Measurements from ENCODE around the gene NDUFS5.

NDUFS5 gene

DNA sequence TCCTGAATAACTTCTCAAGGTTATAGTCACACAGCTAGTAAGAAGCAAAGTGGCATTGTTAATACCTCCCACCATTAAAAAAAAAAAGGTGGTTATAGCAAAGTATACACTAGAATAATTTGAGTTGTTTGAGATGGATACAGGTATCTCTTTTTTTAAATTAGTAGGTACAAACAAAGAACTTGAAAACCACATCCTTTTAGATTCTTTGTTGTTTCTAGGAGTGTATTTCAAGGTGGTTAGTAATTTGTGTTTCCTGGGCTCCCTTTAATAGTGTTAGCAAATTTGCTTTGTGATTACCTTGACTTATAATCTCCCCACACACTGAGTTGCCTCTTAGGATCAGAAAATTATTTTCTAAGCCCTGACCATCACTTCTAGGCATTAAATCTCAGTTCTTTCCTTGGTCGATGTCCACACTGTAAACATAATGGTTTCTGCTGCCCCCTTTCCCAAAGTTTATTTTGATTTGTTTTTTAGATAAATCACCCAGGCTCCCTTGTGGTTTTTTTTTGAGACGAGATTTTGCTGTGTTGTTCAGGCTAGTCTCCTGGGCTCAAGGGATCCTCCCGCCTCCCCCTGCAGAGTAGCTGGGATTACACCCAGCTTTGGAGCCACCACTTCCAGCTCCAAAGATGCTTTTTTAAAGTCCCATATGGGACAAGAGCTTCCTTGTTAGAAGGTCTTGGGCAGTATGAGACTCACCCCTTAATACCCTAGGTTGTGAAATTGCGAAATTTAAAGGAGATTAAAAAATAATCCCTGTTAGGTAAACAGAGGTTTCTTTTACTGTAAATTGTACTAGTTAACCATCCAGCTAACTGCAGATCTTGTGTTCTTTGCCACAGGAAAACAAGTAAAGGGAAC, 28.9 kb upstream of the NDUFS5 start:
- H3K4me2 ChIP-seq (ENCODE audit: low read depth, low read length) = peak overlapping the region; percentile 10; the same call in 1 of the 2 replicates
- peaks cover 78% of the 10 kb centered on the region for H3K79me2 ChIP-seq (ENCODE audit: low read length)
- no peak overlapping the region for H3K4me3 ChIP-seq (ENCODE audit: low read length)
- H3K27ac ChIP-seq (ENCODE audit: low read length) = peak overlapping the region; percentile 13; the same call in 1 of the 2 replicates
- H3F3A ChIP-seq (ENCODE audit: insufficient read depth, low read length) = peaks cover 2% of the 10 kb centered on the region; the same call in 1 of the 2 replicates
- peaks cover 12% of the 10 kb centered on the region; the same call in 1 of the 2 replicates for H3K36me3 ChIP-seq (replicated peaks; ENCODE audit: insufficient read depth, low read length)
- H3K27me3 ChIP-seq (replicated peaks; ENCODE audit: insufficient read depth, low read length) = no peaks in the 10 kb centered on the region
- no peak overlapping the region for H2AFZ ChIP-seq (ENCODE audit: low read length)
- peaks cover 19% of the 10 kb centered on the region for H3K4me1 ChIP-seq (ENCODE audit: low read length)
- H4K20me1 ChIP-seq (ENCODE audit: insufficient read depth, low read length) = no peaks in the 10 kb centered on the region
- peak; percentile 16 for DNase-seq
- H3K9me2 ChIP-seq (replicated peaks; ENCODE audit: insufficient read depth, low read length) = no peaks in the 10 kb centered on the region
- H3K9me3 ChIP-seq (replicated peaks; ENCODE audit: insufficient read depth, low read length) = no peaks in the 10 kb centered on the region
- TF ChIP-seq EZH2phosphoT487 (IDR thresholded peaks at IDR 0.05; ENCODE audit: low read length) = no peak
- H3K9ac ChIP-seq (ENCODE audit: low read length) = no peak overlapping the region

DNA sequence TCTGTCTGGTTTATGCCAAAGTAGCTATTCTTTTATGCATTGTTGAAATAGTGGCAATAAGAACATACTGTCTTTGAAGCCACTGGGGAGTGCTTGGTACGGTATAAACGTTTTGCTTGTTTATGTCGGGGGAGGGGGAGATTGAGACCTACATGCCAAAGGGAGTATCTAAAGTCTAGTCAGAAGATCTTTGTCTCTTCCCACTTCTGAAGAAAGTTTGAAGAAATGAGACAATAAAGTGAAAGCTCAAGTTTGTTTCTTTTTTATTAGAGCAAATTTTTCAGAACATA, 28.3 kb upstream of the NDUFS5 start:
- H3K27me3 ChIP-seq (replicated peaks; ENCODE audit: insufficient read depth, low read length) = no peaks in the 10 kb centered on the region
- no peak overlapping the region for H3K4me2 ChIP-seq (ENCODE audit: low read depth, low read length)
- no peaks in the 10 kb centered on the region for H3K9me2 ChIP-seq (replicated peaks; ENCODE audit: insufficient read depth, low read length)
- H3F3A ChIP-seq (ENCODE audit: insufficient read depth, low read length) = no peaks in the 10 kb centered on the region; the same call in 1 of the 2 replicates
- H4K20me1 ChIP-seq (ENCODE audit: insufficient read depth, low read length) = no peaks in the 10 kb centered on the region
- H3K9me3 ChIP-seq (replicated peaks; ENCODE audit: insufficient read depth, low read length) = no peaks in the 10 kb centered on the region
- no peak overlapping the region for H3K4me3 ChIP-seq (ENCODE audit: low read length)
- DNase-seq = no peak
- peaks cover 12% of the 10 kb centered on the region; the same call in 1 of the 2 replicates for H3K36me3 ChIP-seq (replicated peaks; ENCODE audit: insufficient read depth, low read length)
- H3K27ac ChIP-seq (ENCODE audit: low read length) = no peak overlapping the region
- TF ChIP-seq, protein P1, sequence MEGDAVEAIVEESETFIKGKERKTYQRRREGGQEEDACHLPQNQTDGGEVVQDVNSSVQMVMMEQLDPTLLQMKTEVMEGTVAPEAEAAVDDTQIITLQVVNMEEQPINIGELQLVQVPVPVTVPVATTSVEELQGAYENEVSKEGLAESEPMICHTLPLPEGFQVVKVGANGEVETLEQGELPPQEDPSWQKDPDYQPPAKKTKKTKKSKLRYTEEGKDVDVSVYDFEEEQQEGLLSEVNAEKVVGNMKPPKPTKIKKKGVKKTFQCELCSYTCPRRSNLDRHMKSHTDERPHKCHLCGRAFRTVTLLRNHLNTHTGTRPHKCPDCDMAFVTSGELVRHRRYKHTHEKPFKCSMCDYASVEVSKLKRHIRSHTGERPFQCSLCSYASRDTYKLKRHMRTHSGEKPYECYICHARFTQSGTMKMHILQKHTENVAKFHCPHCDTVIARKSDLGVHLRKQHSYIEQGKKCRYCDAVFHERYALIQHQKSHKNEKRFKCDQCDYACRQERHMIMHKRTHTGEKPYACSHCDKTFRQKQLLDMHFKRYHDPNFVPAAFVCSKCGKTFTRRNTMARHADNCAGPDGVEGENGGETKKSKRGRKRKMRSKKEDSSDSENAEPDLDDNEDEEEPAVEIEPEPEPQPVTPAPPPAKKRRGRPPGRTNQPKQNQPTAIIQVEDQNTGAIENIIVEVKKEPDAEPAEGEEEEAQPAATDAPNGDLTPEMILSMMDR (IDR thresholded peaks at IDR 0.05; ENCODE audit: low read length) = no peak
- TF ChIP-seq EZH2 (optimal IDR thresholded peaks at IDR 0.05; ENCODE audit: low read depth, low read length) (no peak), EZH2phosphoT487 (IDR thresholded peaks at IDR 0.05; ENCODE audit: low read length) (no peak)
- peaks cover 14% of the 10 kb centered on the region for H3K4me1 ChIP-seq (ENCODE audit: low read length)
- no peak overlapping the region for H3K9ac ChIP-seq (ENCODE audit: low read length)
- H2AFZ ChIP-seq (ENCODE audit: low read length) = no peak overlapping the region
- peaks cover 72% of the 10 kb centered on the region for H3K79me2 ChIP-seq (ENCODE audit: low read length)

DNA sequence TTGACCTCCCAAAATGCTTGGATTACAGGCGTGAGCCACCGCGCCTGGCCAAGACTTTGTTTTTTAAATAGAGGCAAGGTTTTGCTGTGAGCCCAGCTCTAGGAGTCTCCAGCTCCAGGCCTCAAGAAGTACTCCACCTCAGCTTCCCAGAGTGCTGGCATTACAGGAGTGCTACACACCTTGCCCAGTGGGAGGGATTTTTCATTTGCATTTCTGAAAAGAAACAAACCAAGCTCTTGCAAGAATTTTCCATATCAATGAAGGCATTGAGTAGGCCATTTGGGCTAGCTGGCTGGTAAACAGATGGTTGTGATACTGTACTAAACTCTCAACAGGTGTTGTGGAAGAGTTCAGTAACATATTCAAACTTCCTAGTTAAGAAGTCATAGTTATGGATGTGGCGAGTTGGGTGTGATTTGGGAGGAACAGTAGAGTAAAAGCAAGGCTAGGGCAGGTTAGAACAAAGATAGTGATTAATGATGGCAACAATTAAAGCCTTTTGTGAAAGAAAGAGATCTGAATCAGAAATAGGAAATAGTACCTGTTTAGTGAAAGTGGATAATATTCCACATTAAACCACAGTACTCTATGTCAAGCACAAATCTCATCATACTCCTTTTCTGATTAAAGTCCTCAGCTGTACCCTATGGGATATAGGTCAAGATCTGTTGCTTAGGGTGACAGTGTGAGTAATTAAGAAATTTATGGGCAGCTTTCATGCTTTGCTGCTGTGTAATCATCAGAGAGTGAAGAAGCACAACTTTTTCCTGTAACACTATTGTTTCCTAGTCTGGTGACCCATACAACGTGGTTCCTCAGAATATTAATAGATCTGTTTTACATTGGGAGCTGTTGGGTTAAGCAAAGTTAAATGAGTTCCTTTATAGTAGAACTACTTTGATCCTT, 24.4 kb upstream of the NDUFS5 start:
- Histone ChIP-seq H3F3A (ENCODE audit: insufficient read depth, low read length) (no peaks in the 10 kb centered on the region; the same call in 1 of the 2 replicates), H3K27me3 (replicated peaks; ENCODE audit: insufficient read depth, low read length) (no peaks in the 10 kb centered on the region), H3K36me3 (replicated peaks; ENCODE audit: insufficient read depth, low read length) (peaks cover 19% of the 10 kb centered on the region; the same call in 1 of the 2 replicates), H3K27ac (ENCODE audit: low read length) (no peak overlapping the region), H3K9me2 (replicated peaks; ENCODE audit: insufficient read depth, low read length) (no peaks in the 10 kb centered on the region), H3K4me1 (ENCODE audit: low read length) (peaks cover 8% of the 10 kb centered on the region), H3K9me3 (replicated peaks; ENCODE audit: insufficient read depth, low read length) (no peaks in the 10 kb centered on the region), H3K4me2 (ENCODE audit: low read depth, low read length) (no peak overlapping the region), H3K4me3 (ENCODE audit: low read length) (no peak overlapping the region), H3K79me2 (ENCODE audit: low read length) (peaks cover 35% of the 10 kb centered on the region), H2AFZ (ENCODE audit: low read length) (no peak overlapping the region), H4K20me1 (ENCODE audit: insufficient read depth, low read length) (no peaks in the 10 kb centered on the region), H3K9ac (ENCODE audit: low read length) (no peak overlapping the region)
- TF ChIP-seq, protein P1 (IDR thresholded peaks at IDR 0.05; ENCODE audit: low read length) = no peak
- TF ChIP-seq EZH2phosphoT487 (IDR thresholded peaks at IDR 0.05; ENCODE audit: low read length) (no peak), EZH2 (optimal IDR thresholded peaks at IDR 0.05; ENCODE audit: low read depth, low read length) (no peak)
- no peak for DNase-seq

Measured in MM.1S (cell line).